HEK293T (cell line): Measurements from ENCODE around the gene FHAD1.

ENCODE experiments used
- ARNT ChIP-seq: fragments of 450-650 bp; IDR thresholded peaks from 2 replicates; pipeline ENCODE4 v1.6.1; 2017; ENCODE audit warnings: mild to moderate bottlenecking
- BHLHE40 ChIP-seq: fragments of 450-650 bp; IDR thresholded peaks from 2 replicates; pipeline ENCODE4 v1.6.1; 2016; ENCODE audit warnings: mild to moderate bottlenecking, moderate library complexity, borderline replicate concordance
- ELF4 ChIP-seq: fragments of 450-650 bp; IDR thresholded peaks from 2 replicates; pipeline ENCODE4 v1.6.1; 2017; ENCODE audit warnings: antibody characterized with exemption
- FOXA1 ChIP-seq: fragments of 450-650 bp; IDR thresholded peaks from 2 replicates; pipeline ENCODE4 v1.6.1; 2016; ENCODE audit warnings: mild to moderate bottlenecking
- FOXK2 ChIP-seq: fragments of 450-650 bp; IDR thresholded peaks from 2 replicates; pipeline ENCODE4 v1.6.1; 2016; ENCODE audit warnings: mild to moderate bottlenecking
- FOXM1 ChIP-seq: fragments of 450-650 bp; IDR thresholded peaks from 2 replicates; pipeline ENCODE4 v1.6.1; 2017; ENCODE audit warnings: mild to moderate bottlenecking, borderline replicate concordance
- L3MBTL2 ChIP-seq: fragments of 450-650 bp; conservative IDR thresholded peaks from 2 replicates; pipeline ENCODE4 v1.6.1; 2016; ENCODE audit warnings: mild to moderate bottlenecking
- SP1 ChIP-seq: fragments of 450-650 bp; IDR thresholded peaks from 2 replicates; pipeline ENCODE4 v1.6.1; 2017
- SUZ12 ChIP-seq: fragments of 450-650 bp; IDR thresholded peaks from 2 replicates; pipeline ENCODE4 v1.6.1; 2016; ENCODE audit warnings: mild to moderate bottlenecking
- TARDBP ChIP-seq: fragments of 450-650 bp; IDR thresholded peaks from 2 replicates; pipeline ENCODE4 v1.6.1; 2016

DNA sequence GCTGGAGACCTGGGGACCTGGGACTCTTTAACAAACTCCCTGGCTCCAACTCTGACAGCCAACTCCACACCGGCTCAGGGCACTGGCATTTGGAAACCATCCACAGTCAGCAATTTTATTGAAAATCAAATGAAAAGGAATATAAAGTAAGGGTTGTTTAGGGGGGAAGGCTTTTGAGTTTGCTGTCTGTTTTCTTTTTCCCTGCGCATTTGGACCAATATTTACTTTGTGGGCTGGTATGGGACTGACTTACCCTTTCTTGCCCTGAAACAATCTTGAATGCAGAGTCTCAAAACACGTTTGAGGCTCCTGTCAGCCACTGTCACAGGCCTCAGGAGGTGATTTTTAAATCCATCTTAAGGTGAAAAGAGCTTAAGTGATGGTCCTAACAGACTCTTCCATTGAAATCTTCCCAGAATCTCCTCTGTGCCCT lies 147.3 kb downstream of the FHAD1 start:
- TF ChIP-seq BHLHE40, result no peak
- no peak for TF ChIP-seq ELF4
- TF ChIP-seq FOXM1, result no peak
- TF ChIP-seq TARDBP, result no peak
- no peak for TF ChIP-seq ARNT
- TF ChIP-seq FOXK2, result no peak
- TF ChIP-seq SUZ12, result no peak
- TF ChIP-seq SP1, result no peak
- TF ChIP-seq L3MBTL2, result no peak
- TF ChIP-seq FOXA1, result no peak
